DOHH2 (cell line): ENCODE data around the gene FLAD1.

Experiments used
- CTCF ChIP-seq: fragments of 200-600 bp; sonication (generic); IDR thresholded peaks from one replicate; pipeline ENCODE4 v1.5.1; 2014; ENCODE audit warnings: antibody characterized with exemption, mild to moderate bottlenecking, low read depth, low read length; ENCODE audit not compliant: poor library complexity, severe bottlenecking
- EZH2phosphoT487 ChIP-seq: fragments of 200-600 bp; sonication (generic); IDR thresholded peaks from 2 replicates; pipeline ENCODE4 v1.6.1; 2017; ENCODE audit warnings: borderline replicate concordance, mild to moderate bottlenecking, antibody characterized with exemption, low read length, moderate library complexity, mixed read lengths

GRCh38 chr1:154945962-154946850 is 36.9 kb upstream of the FLAD1 start:
- TF ChIP-seq CTCF (no peak), EZH2phosphoT487 (no peak)
